Keratinocyte (primary cell): ENCODE measurements around the gene C5orf22. TPM values are rescaled to one million over a fixed set of nuclear protein-coding genes. Genes with fewer than 3 reads are reported as not detected.

Source experiments
- DNase-seq: peaks from one replicate; pipeline ENCODE4 v3.0.0-alpha.2; 2011; ENCODE audit warnings: low read depth, missing footprints, low spot score
- FAIRE-seq: peaks from 2 replicates; lab custom pipeline; 2011; peaks lifted over from hg19 to GRCh38; lab: Jason Lieb, UNC
- H2AFZ ChIP-seq: 2 replicates; pipeline ENCODE4 v1.6.0; 2012; ENCODE audit warnings: low read length, control low read depth, inconsistent platforms; ENCODE audit not compliant: control insufficient read depth
- H3K27ac ChIP-seq: 2 replicates; pipeline ENCODE4 v1.5.1; 2011; ENCODE audit warnings: low read length; ENCODE audit not compliant: control insufficient read depth, insufficient read depth
- H3K27me3 ChIP-seq: 3 replicates; pipeline ENCODE4 v1.6.0; 2011; ENCODE audit warnings: low read length; ENCODE audit not compliant: control insufficient read depth, insufficient read depth; ENCODE audit errors: extremely low read depth
- H3K36me3 ChIP-seq, 2 experiments: 2 replicates in 1 of 2; 3 replicates in 1 of 2; pipeline ENCODE4 v1.5.1; 2011; ENCODE audit warnings: low read length in 2 of 2, mild to moderate bottlenecking in 1 of 2; ENCODE audit not compliant: control insufficient read depth in 2 of 2, insufficient read depth in 2 of 2; ENCODE audit errors: extremely low read depth in 1 of 2
- H3K4me1 ChIP-seq: 3 replicates; pipeline ENCODE4 v1.5.1; 2011; ENCODE audit warnings: low read length; ENCODE audit not compliant: control insufficient read depth, insufficient read depth; ENCODE audit errors: extremely low read depth
- H3K4me2 ChIP-seq: 3 replicates; pipeline ENCODE4 v1.6.0; 2011; ENCODE audit warnings: low read depth, low read length; ENCODE audit not compliant: control insufficient read depth, insufficient read depth; ENCODE audit errors: extremely low read depth
- H3K4me3 ChIP-seq, 3 experiments: fragments of 200-600 bp in 1 of 3; sonication (generic) in 1 of 3; 2 replicates in 2 of 3; 3 replicates in 1 of 3; pipeline ENCODE4 v1.5.1; 2011 to 2016; ENCODE audit warnings: low read length in 3 of 3, mild to moderate bottlenecking in 3 of 3, control low read depth in 2 of 3, inconsistent platforms in 1 of 3, low read depth in 1 of 3, mixed read lengths in 1 of 3, mixed run types in 1 of 3, moderate library complexity in 1 of 3; ENCODE audit not compliant: control insufficient read depth in 2 of 3, insufficient read depth in 2 of 3; ENCODE audit errors: extremely low read depth in 1 of 3
- H3K79me2 ChIP-seq: 2 replicates; pipeline ENCODE4 v1.6.0; 2012; ENCODE audit warnings: low read length; ENCODE audit not compliant: control insufficient read depth, insufficient read depth
- H3K9ac ChIP-seq: 3 replicates; pipeline ENCODE4 v1.6.0; 2011; ENCODE audit warnings: low read length; ENCODE audit not compliant: control insufficient read depth, insufficient read depth; ENCODE audit errors: extremely low read depth
- H3K9me1 ChIP-seq: 3 replicates; pipeline ENCODE4 v1.6.0; 2011; ENCODE audit warnings: low read length; ENCODE audit not compliant: control insufficient read depth, insufficient read depth; ENCODE audit errors: extremely low read depth
- H3K9me3 ChIP-seq: 2 replicates; pipeline ENCODE4 v1.5.1; 2012; ENCODE audit warnings: low read depth, low read length; ENCODE audit not compliant: control insufficient read depth
- H4K20me1 ChIP-seq: 3 replicates; pipeline ENCODE4 v1.6.0; 2011; ENCODE audit warnings: low read length; ENCODE audit not compliant: control insufficient read depth, insufficient read depth; ENCODE audit errors: extremely low read depth
- CTCF ChIP-seq, 3 experiments: IDR thresholded peaks in 1 of 3; conservative IDR thresholded peaks in 1 of 3; optimal IDR thresholded peaks in 1 of 3; 2 replicates in 2 of 3; 3 replicates in 1 of 3; pipeline versions ENCODE3 to v1.5.1; 2011; ENCODE audit warnings: low read length in 3 of 3, mild to moderate bottlenecking in 3 of 3, moderate library complexity in 2 of 3, control low read depth in 1 of 3, inconsistent platforms in 1 of 3; ENCODE audit not compliant: insufficient read depth in 2 of 3; ENCODE audit errors: extremely low read depth in 1 of 3
- EZH2 ChIP-seq: IDR thresholded peaks from one replicate; pipeline ENCODE4 v1.6.1; 2012; ENCODE audit warnings: inconsistent platforms, mild to moderate bottlenecking, low read length, moderate library complexity
- dilution Hi-C: fragments of 300-500 bp; cut with MboI; formaldehyde crosslinking; loops from one replicate; pipeline ENCODE4 v1.7.0; 2020; ENCODE audit warnings: low sequenced_read_pairs; ENCODE audit not compliant: extremely low pct_ligation_motif_present
- polyA plus RNA-seq, 5 experiments: library from polyadenylated mRNA; depleted of rRNA in 3 of 5; stranded (reverse) in 3 of 5; stranded (forward) in 1 of 5; unstranded in 1 of 5; fragments of >200 nt; gene quantifications; 1 replicate in 1 of 5; 2 replicates in 3 of 5; 3 replicates in 1 of 5; pipeline versions ENCODE4 v1.2.1 to v1.2.3, GENCODE V29; 2011 to 2012; ENCODE audit warnings: missing spikeins in 2 of 5, low read depth in 1 of 5, low replicate concordance in 1 of 5

Gene C5orf22
- polyA plus RNA-seq, 1 donor (not counting 4 experiments of a cell fraction or from before 2014, with no cell fraction given), result 27.6 TPM

- no peak overlapping the region for H3K9ac ChIP-seq
- H3K79me2 ChIP-seq, result no peaks in the 10 kb centered on the region
- DNase-seq (no peak), FAIRE-seq (no peak)
- H3K27ac ChIP-seq, result no peak overlapping the region
- no peak overlapping the region for H3K4me2 ChIP-seq
- no peak overlapping the region for H3K4me3 ChIP-seq
- H4K20me1 ChIP-seq, result no peaks in the 10 kb centered on the region
- H3K27me3 ChIP-seq, result no peaks in the 10 kb centered on the region
- no peaks in the 10 kb centered on the region for H3K9me1 ChIP-seq
- no peaks in the 10 kb centered on the region for H3K9me3 ChIP-seq
- dilution Hi-C loops, result no loop called here
- no peak overlapping the region for H2AFZ ChIP-seq
- H3K36me3 ChIP-seq, result peaks cover 0 to 4% of the 10 kb centered on the region in 2 experiments
- TF ChIP-seq CTCF (optimal IDR thresholded peaks at IDR 0.05 in 1 of 3, IDR thresholded peaks at IDR 0.05 in 1 of 3, conservative IDR thresholded peaks at IDR 0.05 in 1 of 3; ENCODE audit: extremely low read depth in 1 of 3, insufficient read depth in 2 of 3, low read length in 3 of 3) (no peak), EZH2 (no peak)
- H3K4me1 ChIP-seq, result no peaks in the 10 kb centered on the region
Measured at GRCh38 chr5:31559942-31560341, 27.8 kb downstream of the C5orf22 start.

- no peak for DNase-seq
- peaks cover 0 to 1% of the 10 kb centered on the region in 2 experiments for H3K36me3 ChIP-seq
- dilution Hi-C loops, result no loop called here
- H3K9me1 ChIP-seq, result no peaks in the 10 kb centered on the region
- FAIRE-seq, result no peak
- H3K9ac ChIP-seq, result no peak overlapping the region
- H3K4me1 ChIP-seq, result no peaks in the 10 kb centered on the region
- no peaks in the 10 kb centered on the region for H3K79me2 ChIP-seq
- H2AFZ ChIP-seq, result no peak overlapping the region
- no peak overlapping the region for H3K27ac ChIP-seq
- H3K9me3 ChIP-seq, result no peaks in the 10 kb centered on the region
- H4K20me1 ChIP-seq, result no peaks in the 10 kb centered on the region
- H3K27me3 ChIP-seq, result no peaks in the 10 kb centered on the region
- no peak overlapping the region for H3K4me3 ChIP-seq
- no peak for TF ChIP-seq CTCF (optimal IDR thresholded peaks at IDR 0.05 in 1 of 3, IDR thresholded peaks at IDR 0.05 in 1 of 3, conservative IDR thresholded peaks at IDR 0.05 in 1 of 3; ENCODE audit: extremely low read depth in 1 of 3, insufficient read depth in 2 of 3, low read length in 3 of 3)
- no peak for TF ChIP-seq EZH2
- H3K4me2 ChIP-seq, result no peak overlapping the region
Measured at GRCh38 chr5:31561946-31562345, 29.8 kb downstream of the C5orf22 start.
